ENCODE results near the gene SMCO4. TPM values are rescaled to one million over a fixed set of nuclear protein-coding genes. Genes with fewer than 3 reads are reported as not detected.

SMCO4 gene
- total RNA-seq, 1 donor from 2014 or later = 12.7 TPM

- H3K27me3 ChIP-seq (ENCODE audit: control insufficient read depth, insufficient read depth, low read length) = no peaks in the 10 kb centered on the region
- TF ChIP-seq CTCF (IDR thresholded peaks at IDR 0.05; ENCODE audit: insufficient read depth, low read length, poor library complexity, severe bottlenecking) = no peak
- no peaks in the 10 kb centered on the region for H3K36me3 ChIP-seq (ENCODE audit: control insufficient read depth, insufficient read depth, low read length)
- H3K4me3 ChIP-seq (ENCODE audit: low read depth, low read length) = no peak overlapping the region
- no peak for DNase-seq (ENCODE audit: low read depth)
These were observed 29.4 kb upstream of the SMCO4 start for GRCh38 chr11:93572621-93573020.

GRCh38 chr11:93572171-93572570 lies 29.0 kb upstream of the SMCO4 start:
- H3K27me3 ChIP-seq (ENCODE audit: control insufficient read depth, insufficient read depth, low read length) = no peaks in the 10 kb centered on the region
- no peaks in the 10 kb centered on the region for H3K36me3 ChIP-seq (ENCODE audit: control insufficient read depth, insufficient read depth, low read length)
- no peak for TF ChIP-seq CTCF (IDR thresholded peaks at IDR 0.05; ENCODE audit: insufficient read depth, low read length, poor library complexity, severe bottlenecking)
- H3K4me3 ChIP-seq (ENCODE audit: low read depth, low read length) = no peak overlapping the region
- no peak for DNase-seq (ENCODE audit: low read depth)

GRCh38 chr11:93571612-93572011 lies 28.4 kb upstream of the SMCO4 start:
- DNase-seq (ENCODE audit: low read depth) = no peak
- no peak for TF ChIP-seq CTCF (IDR thresholded peaks at IDR 0.05; ENCODE audit: insufficient read depth, low read length, poor library complexity, severe bottlenecking)
- Histone ChIP-seq H3K27me3 (ENCODE audit: control insufficient read depth, insufficient read depth, low read length) (no peaks in the 10 kb centered on the region), H3K36me3 (ENCODE audit: control insufficient read depth, insufficient read depth, low read length) (no peaks in the 10 kb centered on the region), H3K4me3 (ENCODE audit: low read depth, low read length) (no peak overlapping the region)

GRCh38 chr11:93570759-93571413 lies 27.7 kb upstream of the SMCO4 start:
- H3K27me3 ChIP-seq (ENCODE audit: control insufficient read depth, insufficient read depth, low read length) = no peaks in the 10 kb centered on the region
- TF ChIP-seq CTCF (IDR thresholded peaks at IDR 0.05; ENCODE audit: insufficient read depth, low read length, poor library complexity, severe bottlenecking) = no peak
- peak; percentile 34 for DNase-seq (ENCODE audit: low read depth)

GRCh38 chr11:93569496-93569895 lies 26.3 kb upstream of the SMCO4 start:
- no peak for DNase-seq (ENCODE audit: low read depth)
- H3K27me3 ChIP-seq (ENCODE audit: control insufficient read depth, insufficient read depth, low read length) = no peaks in the 10 kb centered on the region

More at GRCh38 chr11:93570759-93571413, 27.7 kb upstream of the SMCO4 start:
- no peak overlapping the region for H3K4me3 ChIP-seq (ENCODE audit: low read depth, low read length)
- H3K36me3 ChIP-seq (ENCODE audit: control insufficient read depth, insufficient read depth, low read length) = no peaks in the 10 kb centered on the region

More at GRCh38 chr11:93569496-93569895, 26.3 kb upstream of the SMCO4 start:
- Histone ChIP-seq H3K36me3 (ENCODE audit: control insufficient read depth, insufficient read depth, low read length) (no peaks in the 10 kb centered on the region), H3K4me3 (ENCODE audit: low read depth, low read length) (no peak overlapping the region)
- TF ChIP-seq CTCF (IDR thresholded peaks at IDR 0.05; ENCODE audit: insufficient read depth, low read length, poor library complexity, severe bottlenecking) = no peak
